H1 (cell line): ENCODE measurements around the gene MMP12. TPM values are rescaled to one million over a fixed set of nuclear protein-coding genes. Genes with fewer than 3 reads are reported as not detected.

Experiments used
- CTCF ChIA-PET: fragments of 300-600 bp; sonication (Branson Sonifier 250); formaldehyde crosslinking; loops from one replicate; lab custom pipeline; 2021; ENCODE audit not compliant: partially characterized antibody; lab: Charles Lee
- POLR2A ChIA-PET: fragments of 300-600 bp; sonication (Branson Sonifier 250); formaldehyde crosslinking; loops from one replicate; lab custom pipeline; 2021; ENCODE audit warnings: inconsistent platforms; ENCODE audit not compliant: partially characterized antibody; lab: Charles Lee
- DNase-seq, 2 experiments: peaks; one replicate each; pipeline versions ENCODE4 v3.0.0 to v3.0.0-alpha.2; 2010 to 2022; ENCODE audit warnings: low spot score in 2 of 2, low read depth in 1 of 2, mixed read lengths in 1 of 2
- FAIRE-seq: peaks from 2 replicates; lab custom pipeline; 2011; peaks lifted over from hg19 to GRCh38; lab: Jason Lieb, UNC
- H2AFZ ChIP-seq: 2 replicates; pipeline ENCODE4 v1.8.1; 2012; ENCODE audit warnings: low read length, inconsistent platforms
- H2AK5ac ChIP-seq: 2 replicates; pipeline ENCODE4 v1.6.1; 2013; ENCODE audit warnings: low read depth, low read length
- H2BK120ac ChIP-seq: replicated peaks from 2 replicates; pipeline ENCODE3; 2013; ENCODE audit warnings: low read depth, low read length, inconsistent platforms
- H2BK12ac ChIP-seq: 2 replicates; pipeline ENCODE4 v1.6.1; 2013; ENCODE audit warnings: low read depth, low read length
- H2BK15ac ChIP-seq: 2 replicates; pipeline ENCODE4 v1.6.1; 2013; ENCODE audit warnings: low read length
- H2BK20ac ChIP-seq: 2 replicates; pipeline ENCODE4 v1.6.1; 2013; ENCODE audit warnings: low read length
- H2BK5ac ChIP-seq: 2 replicates; pipeline ENCODE4 v1.6.1; 2013; ENCODE audit warnings: low read depth, low read length
- H3K14ac ChIP-seq: 2 replicates; pipeline ENCODE4 v1.6.1; 2013; ENCODE audit warnings: inconsistent platforms; ENCODE audit not compliant: insufficient read length
- H3K18ac ChIP-seq: 2 replicates; pipeline ENCODE4 v1.6.1; 2013; ENCODE audit warnings: low read length; ENCODE audit errors: extremely low read depth
- H3K23ac ChIP-seq: 2 replicates; pipeline ENCODE4 v1.6.1; 2013; ENCODE audit warnings: inconsistent platforms; ENCODE audit not compliant: insufficient read length
- H3K23me2 ChIP-seq: 2 replicates; pipeline ENCODE4 v1.6.1; 2013; ENCODE audit warnings: low read depth, low read length
- H3K27ac ChIP-seq: 2 replicates; pipeline ENCODE4 v1.6.1; 2011; ENCODE audit warnings: low read depth, low read length, inconsistent platforms
- H3K27me3 ChIP-seq, 4 experiments: replicated peaks in 1 of 4; 1 replicate in 1 of 4; 2 replicates in 3 of 4; pipeline versions ENCODE4 v1.6.1 to v1.8.1; 2011 to 2013; ENCODE audit warnings: low read length in 3 of 4, mild to moderate bottlenecking in 3 of 4, inconsistent platforms in 2 of 4, mixed read lengths in 2 of 4, moderate library complexity in 1 of 4; ENCODE audit not compliant: control insufficient read depth in 3 of 4, insufficient read depth in 3 of 4; ENCODE audit errors: extremely low read depth in 1 of 4
- H3K36me3 ChIP-seq, 4 experiments: 2 replicates each; pipeline versions ENCODE4 v1.6.1 to v1.8.1; 2011 to 2013; ENCODE audit warnings: mild to moderate bottlenecking in 4 of 4, low read length in 3 of 4, moderate library complexity in 2 of 4, control low read depth in 1 of 4, inconsistent platforms in 1 of 4; ENCODE audit not compliant: insufficient read depth in 4 of 4, control insufficient read depth in 2 of 4
- H3K4ac ChIP-seq: replicated peaks from 2 replicates; pipeline ENCODE3; 2013; ENCODE audit warnings: low read length, low read depth, mixed read lengths, inconsistent platforms; ENCODE audit not compliant: insufficient read length
- H3K4me1 ChIP-seq, 4 experiments: replicated peaks in 1 of 4; 1 replicate in 1 of 4; 2 replicates in 3 of 4; pipeline versions ENCODE4 v1.6.1 to v1.8.1; 2011 to 2013; ENCODE audit warnings: low read length in 3 of 4, inconsistent platforms in 2 of 4, mixed read lengths in 1 of 4; ENCODE audit not compliant: insufficient read depth in 4 of 4, control insufficient read depth in 3 of 4
- H3K4me2 ChIP-seq, 2 experiments: 2 replicates each; pipeline versions ENCODE4 v1.6.1 to v1.8.1; 2011 to 2013; ENCODE audit warnings: low read depth in 2 of 2, low read length in 2 of 2, control low read depth in 1 of 2, inconsistent platforms in 1 of 2, mild to moderate bottlenecking in 1 of 2; ENCODE audit not compliant: insufficient read depth in 1 of 2
- H3K4me3 ChIP-seq, 4 experiments: fragments of 200-600, 300-600 bp in 1 of 4; sonication (generic), shearing (Covaris generic), sonication (Bioruptor Twin) in 1 of 4; 2 replicates each; pipeline versions ENCODE4 v1.5.1 to v1.8.1; 2011 to 2016; ENCODE audit warnings: low read length in 4 of 4, low read depth in 3 of 4, control low read depth in 2 of 4, inconsistent platforms in 2 of 4, mild to moderate bottlenecking in 2 of 4, mixed read lengths in 1 of 4, moderate library complexity in 1 of 4; ENCODE audit not compliant: insufficient read depth in 2 of 4; ENCODE audit errors: extremely low read depth in 1 of 4
- H3K56ac ChIP-seq: replicated peaks from 2 replicates; pipeline ENCODE3; 2013; ENCODE audit warnings: low read depth, mild to moderate bottlenecking, mixed read lengths, low read length, inconsistent platforms; ENCODE audit not compliant: insufficient read length
- H3K79me1 ChIP-seq: 2 replicates; pipeline ENCODE4 v1.6.1; 2013; ENCODE audit warnings: low read depth, low read length, control low read depth
- H3K79me2 ChIP-seq, 2 experiments: 2 replicates each; pipeline versions ENCODE4 v1.6.1 to v1.8.1; 2012 to 2013; ENCODE audit warnings: low read length in 2 of 2, mild to moderate bottlenecking in 2 of 2, inconsistent platforms in 1 of 2; ENCODE audit not compliant: insufficient read depth in 2 of 2, control insufficient read depth in 1 of 2
- H3K9ac ChIP-seq, 4 experiments: replicated peaks in 1 of 4; 1 replicate in 1 of 4; 2 replicates in 3 of 4; pipeline versions ENCODE4 v1.6.1 to v1.8.1; 2011 to 2013; ENCODE audit warnings: low read depth in 3 of 4, low read length in 3 of 4, control low read depth in 2 of 4, mild to moderate bottlenecking in 2 of 4, moderate library complexity in 2 of 4, inconsistent platforms in 1 of 4; ENCODE audit errors: extremely low read depth in 1 of 4
- H3K9me3 ChIP-seq, 2 experiments: 2 replicates each; pipeline versions ENCODE4 v1.6.1 to v1.8.1; 2012 to 2013; ENCODE audit warnings: mild to moderate bottlenecking in 2 of 2, moderate library complexity in 2 of 2, control low read depth in 1 of 2, inconsistent platforms in 1 of 2, low read depth in 1 of 2, low read length in 1 of 2, mixed read lengths in 1 of 2; ENCODE audit not compliant: insufficient read depth in 2 of 2
- H4K20me1 ChIP-seq, 2 experiments: replicated peaks in 1 of 2; 2 replicates each; pipeline versions ENCODE3 to v1.8.1; 2011 to 2013; ENCODE audit warnings: inconsistent platforms in 2 of 2, low read length in 2 of 2, mild to moderate bottlenecking in 1 of 2; ENCODE audit not compliant: insufficient read depth in 2 of 2, control insufficient read depth in 1 of 2
- H4K5ac ChIP-seq: 2 replicates; pipeline ENCODE4 v1.6.1; 2013; ENCODE audit warnings: low read length, low read depth, mixed read lengths, inconsistent platforms; ENCODE audit not compliant: insufficient read length
- H4K8ac ChIP-seq: 2 replicates; pipeline ENCODE4 v1.8.0; 2013; ENCODE audit warnings: mild to moderate bottlenecking, moderate library complexity, low read length, inconsistent platforms; ENCODE audit not compliant: insufficient read depth; ENCODE audit errors: extremely low read depth
- H4K91ac ChIP-seq: replicated peaks from 2 replicates; pipeline ENCODE3; 2013; ENCODE audit warnings: low read length, mixed read lengths, inconsistent platforms; ENCODE audit not compliant: insufficient read length
- ASH2L ChIP-seq: fragments of 200-600, 300-600 bp; sonication (generic); IDR thresholded peaks from one replicate; pipeline ENCODE4 v1.7.1; 2017; ENCODE audit warnings: low read length
- CEBPB ChIP-seq: IDR thresholded peaks from 2 replicates; pipeline ENCODE4 v1.6.1; 2012; ENCODE audit warnings: low read depth, low read length
- CREB1 ChIP-seq: IDR thresholded peaks from 2 replicates; pipeline ENCODE4 v1.6.1; 2012; ENCODE audit warnings: inconsistent platforms
- CTBP2 ChIP-seq: IDR thresholded peaks from 2 replicates; pipeline ENCODE4 v1.7.0; 2011; ENCODE audit warnings: borderline replicate concordance, mild to moderate bottlenecking, moderate library complexity, mixed read lengths, low read length; ENCODE audit not compliant: insufficient read depth, insufficient read length
- KDM4A ChIP-seq: IDR thresholded peaks from one replicate; pipeline ENCODE4 v1.7.1; 2012; ENCODE audit warnings: low read depth, mild to moderate bottlenecking, moderate library complexity, low read length, inconsistent platforms; ENCODE audit not compliant: severe bottlenecking
- RFX5 ChIP-seq: IDR thresholded peaks from 2 replicates; pipeline ENCODE4 v1.6.1; 2011; ENCODE audit warnings: low read depth, low read length, improper control_type of control experiment, borderline replicate concordance
- RXRA ChIP-seq: IDR thresholded peaks from 2 replicates; pipeline ENCODE4 v1.6.1; 2011; ENCODE audit warnings: low read depth, mild to moderate bottlenecking, low read length, moderate library complexity; ENCODE audit not compliant: insufficient read depth
- SIN3A ChIP-seq, 2 experiments: IDR thresholded peaks in 1 of 2; conservative IDR thresholded peaks in 1 of 2; 2 replicates each; pipeline ENCODE4 v1.6.1; 2011 to 2012; ENCODE audit warnings: low read length in 2 of 2, improper control_type of control experiment in 1 of 2, low read depth in 1 of 2, mild to moderate bottlenecking in 1 of 2
- SP4 ChIP-seq: IDR thresholded peaks from 2 replicates; pipeline ENCODE4 v1.6.1; 2012; ENCODE audit warnings: low read length, inconsistent platforms
- SUZ12 ChIP-seq: fragments of 200-600 bp; sonication (generic); IDR thresholded peaks from 2 replicates; pipeline ENCODE4 v1.6.1; 2012; ENCODE audit warnings: mild to moderate bottlenecking, inconsistent platforms, low read length, moderate library complexity, mixed read lengths
- TAF1 ChIP-seq: IDR thresholded peaks from 2 replicates; pipeline ENCODE4 v1.6.1; 2011; ENCODE audit warnings: mild to moderate bottlenecking, low read depth, low read length
- WGBS, 2 experiments: shearing (Covaris generic) in 1 of 2; methylation state at CpG; one replicate each; pipeline versions ENCODE4 v1.1.6 to v1.1.7; 2013 to 2015; ENCODE audit warnings: low lambda C conversion rate in 2 of 2, mixed read lengths in 2 of 2, inconsistent platforms in 1 of 2, low coverage in 1 of 2, missing lambda C conversion rate in 1 of 2; ENCODE audit not compliant: insufficient replicate concordance in 2 of 2, insufficient coverage in 1 of 2, insufficient read length in 1 of 2; ENCODE audit errors: extremely low coverage in 1 of 2, missing lambda C conversion rate in 1 of 2; 5-methylcytosine and 5-hydroxymethylcytosine counted together
- polyA plus RNA-seq, 7 experiments: library from polyadenylated mRNA; depleted of rRNA in 3 of 7; stranded (reverse) in 5 of 7; unstranded in 2 of 7; fragments of >200 nt in 5 of 7; fragments of 200-250 nt in 2 of 7; gene quantifications; 1 replicate in 5 of 7; 2 replicates in 1 of 7; 4 replicates in 1 of 7; pipeline versions ENCODE4 v1.2.1 to v1.2.3, GENCODE V29; 2011 to 2013; ENCODE audit warnings: missing spikeins in 2 of 7, mixed read lengths in 2 of 7
- total RNA-seq: library from RNA; stranded (reverse); fragmentation: NEBNext Ultra II Directional; extraction: Animal tissue kit (Norgen Biotek cat#: 25700); gene quantifications from 2 replicates; pipeline ENCODE4 v1.2.1, GENCODE V29; 2021

The MMP12 gene
- total and polyA plus RNA-seq, 2 of the 8 experiments (the other 6 are each of a cell fraction or from before 2014, with no cell fraction given): not detected

DNA sequence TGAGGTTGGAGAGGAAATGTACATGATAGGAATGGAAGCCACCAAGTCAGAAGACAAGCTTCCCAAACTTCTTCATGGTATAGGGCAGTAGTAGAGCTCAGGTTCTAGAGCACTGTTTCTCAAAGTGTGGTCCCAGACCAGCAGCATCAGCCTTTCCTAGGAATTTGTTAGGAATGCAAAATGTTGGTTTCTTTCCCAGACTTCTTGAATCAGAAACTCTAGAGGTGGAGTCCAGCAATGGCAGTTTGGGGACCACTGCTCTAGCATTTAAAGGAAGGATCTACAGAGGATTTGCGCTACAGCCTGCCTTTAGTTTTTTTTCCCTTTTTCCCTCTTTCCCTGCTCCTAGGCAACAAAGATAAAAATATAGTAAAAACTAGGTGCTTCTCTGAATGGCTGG lies 17.0 kb upstream of the MMP12 start:
- no peak for TF ChIP-seq KDM4A
- no peak for TF ChIP-seq RXRA
- TF ChIP-seq CTBP2: no peak
- TF ChIP-seq CEBPB: no peak
- TF ChIP-seq ASH2L: no peak
- TF ChIP-seq SP4: no peak
- TF ChIP-seq CREB1: no peak
- no peak for TF ChIP-seq RFX5
- TF ChIP-seq TAF1: no peak
- TF ChIP-seq SUZ12: no peak
- no peak for TF ChIP-seq SIN3A (conservative IDR thresholded peaks at IDR 0.05 in 1 of 2, IDR thresholded peaks at IDR 0.05 in 1 of 2; ENCODE audit: low read depth in 1 of 2, low read length in 2 of 2)
- TF ChIP-seq, all 59 proteins: peak for 0
- FAIRE-seq (no peak), DNase-seq (no peak)
- H3K4ac ChIP-seq: no peak overlapping the region
- no peak overlapping the region for H3K27ac ChIP-seq
- H3K27me3 ChIP-seq: no peaks in the 10 kb centered on the region
- H3K18ac ChIP-seq: no peak overlapping the region
- no peaks in the 10 kb centered on the region for H4K20me1 ChIP-seq
- CTCF ChIA-PET: interaction anchor here (0.7 to 1.9 kb wide), 5 partner anchors 12 to 56 kb away, joined by 3 to 7 read pairs (median 3); no protein-coding TSS in a partner anchor
- H2BK120ac ChIP-seq: no peak overlapping the region
- H2AK5ac ChIP-seq: no peak overlapping the region
- no peak overlapping the region for H4K5ac ChIP-seq
- no peak overlapping the region for H3K4me3 ChIP-seq
- no peak overlapping the region for H3K9ac ChIP-seq
- POLR2A ChIA-PET: no interaction called here
- no peak overlapping the region for H4K8ac ChIP-seq
- H3K14ac ChIP-seq: no peak overlapping the region
- H2BK12ac ChIP-seq: no peak overlapping the region
- 0 out of 4 replicates have a peak, but pooled peaks cover 0 to 3% of the 10 kb centered on the region in 2 experiments for H3K9me3 ChIP-seq
- no peak overlapping the region for H3K4me2 ChIP-seq
- no peak overlapping the region for H2BK5ac ChIP-seq
- no peak overlapping the region for H2AFZ ChIP-seq
- H3K79me1 ChIP-seq: no peaks in the 10 kb centered on the region
- no peaks in the 10 kb centered on the region for H3K79me2 ChIP-seq
- no peak overlapping the region for H3K56ac ChIP-seq
- no peaks in the 10 kb centered on the region for H3K36me3 ChIP-seq
- no peak overlapping the region for H2BK15ac ChIP-seq
- no peak overlapping the region for H2BK20ac ChIP-seq
- H3K23me2 ChIP-seq: no peaks in the 10 kb centered on the region
- no peaks in the 10 kb centered on the region for H3K4me1 ChIP-seq
- WGBS, 2 experiments: 100% methylated on average over 1 of the region's 1 CpG; no CpG with 5 or more reads in 1 of the 2 experiments
- no peak overlapping the region for H3K23ac ChIP-seq
- no peak overlapping the region for H4K91ac ChIP-seq
